ENCODE measurements around the gene ASTN2.

The ASTN2 gene

DNA sequence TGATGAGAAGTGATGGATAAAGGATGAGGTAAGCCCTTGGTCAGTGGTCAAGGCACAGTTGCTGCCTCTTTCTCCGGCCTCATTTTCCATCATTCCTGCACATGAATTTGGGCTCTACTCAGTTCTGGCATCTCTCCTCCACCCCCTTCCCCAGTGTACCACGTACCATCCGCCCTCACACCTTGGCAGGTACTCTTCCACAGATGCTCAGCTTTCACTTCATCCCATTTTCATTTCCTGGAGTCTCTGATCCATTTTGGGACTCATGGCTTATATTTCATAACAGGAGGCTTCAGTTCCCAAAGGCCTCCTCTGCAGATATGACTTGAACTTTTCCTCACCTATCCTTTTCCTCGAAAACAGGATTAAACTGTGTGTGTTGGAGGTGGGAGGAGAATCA is 326.7 kb downstream of the ASTN2 start:
- Histone ChIP-seq H3K9ac (ENCODE audit: low read length) (no peak overlapping the region), H3K4me1 (ENCODE audit: insufficient read depth, low read length, severe bottlenecking) (no peaks in the 10 kb centered on the region), H3K36me3 (ENCODE audit: insufficient read depth, low read length) (no peaks in the 10 kb centered on the region), H4K20me1 (ENCODE audit: insufficient read depth, low read length) (no peaks in the 10 kb centered on the region), H3K9me3 (ENCODE audit: low read length) (no peaks in the 10 kb centered on the region), H3K27ac (ENCODE audit: low read depth, low read length, poor library complexity, severe bottlenecking) (no peak overlapping the region), H3K9me2 (ENCODE audit: low read depth, low read length) (no peaks in the 10 kb centered on the region), H3K4me2 (ENCODE audit: low read length) (no peak overlapping the region), H3F3A (ENCODE audit: insufficient read depth, low read length) (no peaks in the 10 kb centered on the region), H3K4me3 (ENCODE audit: low read depth, low read length, poor library complexity, severe bottlenecking) (no peak overlapping the region), H3K27me3 (ENCODE audit: insufficient read depth, low read length) (no peaks in the 10 kb centered on the region), H2AFZ (ENCODE audit: low read length) (no peak overlapping the region), H3K79me2 (ENCODE audit: insufficient read depth, low read length) (no peaks in the 10 kb centered on the region)
- TF ChIP-seq, protein P1, sequence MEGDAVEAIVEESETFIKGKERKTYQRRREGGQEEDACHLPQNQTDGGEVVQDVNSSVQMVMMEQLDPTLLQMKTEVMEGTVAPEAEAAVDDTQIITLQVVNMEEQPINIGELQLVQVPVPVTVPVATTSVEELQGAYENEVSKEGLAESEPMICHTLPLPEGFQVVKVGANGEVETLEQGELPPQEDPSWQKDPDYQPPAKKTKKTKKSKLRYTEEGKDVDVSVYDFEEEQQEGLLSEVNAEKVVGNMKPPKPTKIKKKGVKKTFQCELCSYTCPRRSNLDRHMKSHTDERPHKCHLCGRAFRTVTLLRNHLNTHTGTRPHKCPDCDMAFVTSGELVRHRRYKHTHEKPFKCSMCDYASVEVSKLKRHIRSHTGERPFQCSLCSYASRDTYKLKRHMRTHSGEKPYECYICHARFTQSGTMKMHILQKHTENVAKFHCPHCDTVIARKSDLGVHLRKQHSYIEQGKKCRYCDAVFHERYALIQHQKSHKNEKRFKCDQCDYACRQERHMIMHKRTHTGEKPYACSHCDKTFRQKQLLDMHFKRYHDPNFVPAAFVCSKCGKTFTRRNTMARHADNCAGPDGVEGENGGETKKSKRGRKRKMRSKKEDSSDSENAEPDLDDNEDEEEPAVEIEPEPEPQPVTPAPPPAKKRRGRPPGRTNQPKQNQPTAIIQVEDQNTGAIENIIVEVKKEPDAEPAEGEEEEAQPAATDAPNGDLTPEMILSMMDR (IDR thresholded peaks at IDR 0.05; ENCODE audit: low read length): no peak
- no peak for TF ChIP-seq EZH2 (IDR thresholded peaks at IDR 0.05; ENCODE audit: borderline replicate concordance, low read length)

DNA sequence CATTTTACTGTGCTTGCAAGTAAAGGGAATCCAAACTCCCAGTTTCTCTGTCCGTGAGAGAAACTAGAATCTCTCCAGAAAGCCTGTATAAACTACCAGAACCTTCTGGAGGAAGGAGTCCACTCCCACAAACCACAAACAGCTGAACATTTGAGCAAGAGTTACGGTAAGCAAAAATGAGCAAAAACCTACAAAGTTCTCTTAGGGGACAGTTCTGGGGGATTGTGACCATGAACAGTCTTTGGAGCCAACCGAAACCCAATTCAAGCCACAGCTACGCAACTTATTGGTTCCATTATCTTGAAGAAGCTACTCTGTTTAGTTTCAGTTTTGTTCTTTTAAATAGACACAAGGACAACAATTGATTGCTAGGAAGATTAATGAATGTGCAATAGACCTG is 330.6 kb downstream of the ASTN2 start:
- TF ChIP-seq EZH2 (IDR thresholded peaks at IDR 0.05; ENCODE audit: borderline replicate concordance, low read length): no peak
- TF ChIP-seq, protein P1 (IDR thresholded peaks at IDR 0.05; ENCODE audit: low read length): no peak
- Histone ChIP-seq H3K36me3 (ENCODE audit: insufficient read depth, low read length) (no peaks in the 10 kb centered on the region), H3K79me2 (ENCODE audit: insufficient read depth, low read length) (no peaks in the 10 kb centered on the region), H2AFZ (ENCODE audit: low read length) (no peak overlapping the region), H3F3A (ENCODE audit: insufficient read depth, low read length) (no peaks in the 10 kb centered on the region), H3K9ac (ENCODE audit: low read length) (no peak overlapping the region), H3K27me3 (ENCODE audit: insufficient read depth, low read length) (no peaks in the 10 kb centered on the region; the same call in 1 of the 2 replicates), H4K20me1 (ENCODE audit: insufficient read depth, low read length) (no peaks in the 10 kb centered on the region), H3K9me2 (ENCODE audit: low read depth, low read length) (no peaks in the 10 kb centered on the region), H3K9me3 (ENCODE audit: low read length) (no peaks in the 10 kb centered on the region), H3K4me1 (ENCODE audit: insufficient read depth, low read length, severe bottlenecking) (no peaks in the 10 kb centered on the region), H3K27ac (ENCODE audit: low read depth, low read length, poor library complexity, severe bottlenecking) (no peak overlapping the region), H3K4me2 (ENCODE audit: low read length) (no peak overlapping the region), H3K4me3 (ENCODE audit: low read depth, low read length, poor library complexity, severe bottlenecking) (no peak overlapping the region)

DNA sequence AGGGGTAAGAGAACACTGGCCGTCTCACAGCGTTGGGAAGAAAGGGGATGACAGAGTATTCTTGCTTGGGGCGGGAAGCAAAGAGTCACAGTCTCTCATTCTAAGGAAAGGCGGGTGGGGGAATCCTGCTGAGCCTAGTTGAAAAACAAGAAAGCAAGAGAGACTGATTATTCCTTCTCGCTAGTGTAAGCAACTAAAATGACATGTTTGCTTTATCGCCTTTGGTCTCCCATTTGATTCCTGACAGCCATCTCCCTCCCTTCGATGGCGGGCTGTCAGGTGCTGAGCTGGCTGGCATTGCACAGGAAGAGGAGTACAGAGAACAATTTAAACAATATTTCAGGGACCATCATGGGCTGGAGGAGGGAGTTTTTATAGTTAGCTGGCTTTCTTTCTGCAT is 331.3 kb downstream of the ASTN2 start:
- H4K20me1 ChIP-seq (ENCODE audit: insufficient read depth, low read length): no peaks in the 10 kb centered on the region
- H3K27ac ChIP-seq (ENCODE audit: low read depth, low read length, poor library complexity, severe bottlenecking): no peak overlapping the region
- H2AFZ ChIP-seq (ENCODE audit: low read length): no peak overlapping the region
- no peaks in the 10 kb centered on the region for H3K4me1 ChIP-seq (ENCODE audit: insufficient read depth, low read length, severe bottlenecking)
- no peaks in the 10 kb centered on the region for H3K9me2 ChIP-seq (ENCODE audit: low read depth, low read length)
- H3K9ac ChIP-seq (ENCODE audit: low read length): no peak overlapping the region
- TF ChIP-seq EZH2 (IDR thresholded peaks at IDR 0.05; ENCODE audit: borderline replicate concordance, low read length): no peak
- TF ChIP-seq, protein P1 (IDR thresholded peaks at IDR 0.05; ENCODE audit: low read length): no peak
- H3K9me3 ChIP-seq (ENCODE audit: low read length): no peaks in the 10 kb centered on the region
- H3K79me2 ChIP-seq (ENCODE audit: insufficient read depth, low read length): no peaks in the 10 kb centered on the region
- no peaks in the 10 kb centered on the region for H3K36me3 ChIP-seq (ENCODE audit: insufficient read depth, low read length)
- H3K4me2 ChIP-seq (ENCODE audit: low read length): no peak overlapping the region
- no peaks in the 10 kb centered on the region for H3F3A ChIP-seq (ENCODE audit: insufficient read depth, low read length)
- no peak overlapping the region for H3K4me3 ChIP-seq (ENCODE audit: low read depth, low read length, poor library complexity, severe bottlenecking)
- no peaks in the 10 kb centered on the region; the same call in 1 of the 2 replicates for H3K27me3 ChIP-seq (ENCODE audit: insufficient read depth, low read length)

All from OCI-LY1 (cell line).